ENCODE data around the gene FOXO6.

Gene FOXO6

GRCh38 chr1:41393716-41394368 is 32.6 kb downstream of the FOXO6 start:
- no peak overlapping the region for H3K4me2 ChIP-seq (ENCODE audit: insufficient read depth, low read length, poor library complexity, severe bottlenecking)
- no peak overlapping the region for H3K4me3 ChIP-seq (ENCODE audit: low read length in 2 of 2)
- H2AK5ac ChIP-seq (ENCODE audit: low read depth, low read length): no peak overlapping the region
- no peaks in the 10 kb centered on the region for H3K36me3 ChIP-seq (replicated peaks in 1 of 2; ENCODE audit: control insufficient read depth in 2 of 2, insufficient read depth in 2 of 2, low read length in 2 of 2)
- H2AFZ ChIP-seq (ENCODE audit: low read length): no peak overlapping the region
- no peak for DNase-seq (ENCODE audit: low spot score)
- H3K4me1 ChIP-seq (ENCODE audit: control insufficient read depth in 2 of 2, insufficient read depth in 1 of 2, low read depth in 1 of 2, low read length in 2 of 2): peaks cover 14 to 18% of the 10 kb centered on the region in 2 donors
- no peak overlapping the region for H3K4ac ChIP-seq (ENCODE audit: low read length)
- no peak overlapping the region for H3K9ac ChIP-seq (ENCODE audit: low read depth, low read length, poor library complexity)
- H3K23ac ChIP-seq (ENCODE audit: low read depth, low read length, poor library complexity): no peak overlapping the region
- H3K18ac ChIP-seq (ENCODE audit: low read length): no peak overlapping the region
- no peak overlapping the region for H4K8ac ChIP-seq (ENCODE audit: low read depth, low read length)
- no peak overlapping the region for H4K91ac ChIP-seq (ENCODE audit: low read depth, low read length, poor library complexity)
- no peak overlapping the region for H3K27ac ChIP-seq (replicated peaks; ENCODE audit: low read length)
- no peak overlapping the region for H2BK120ac ChIP-seq (ENCODE audit: low read depth, low read length)
- H3K9me3 ChIP-seq (replicated peaks in 1 of 2; ENCODE audit: control insufficient read depth in 2 of 2, insufficient read depth in 1 of 2, low read depth in 1 of 2, low read length in 2 of 2): no peaks in the 10 kb centered on the region
- no peak overlapping the region for H3K14ac ChIP-seq (ENCODE audit: low read length)
- no peak overlapping the region for H2BK12ac ChIP-seq (ENCODE audit: low read length)
- H3K27me3 ChIP-seq (ENCODE audit: control insufficient read depth in 3 of 3, insufficient read depth in 3 of 3, low read depth in 1 of 3, low read length in 3 of 3): peaks cover 0 to 70% (median 0%) of the 10 kb centered on the region in 3 experiments
- WGBS, 2 donors (ENCODE audit: extremely low coverage in 2 of 2, insufficient read length in 2 of 2, insufficient replicate concordance in 1 of 2): no CpG with 5 or more reads among the region's 6 CpGs
- no peaks in the 10 kb centered on the region for H3K79me1 ChIP-seq (ENCODE audit: low read depth, low read length)
- H2BK15ac ChIP-seq (ENCODE audit: low read length): peak overlapping the region; percentile 18
- H2BK5ac ChIP-seq (ENCODE audit: low read length): no peak overlapping the region

GRCh38 chr1:41394369-41394744 is 33.1 kb downstream of the FOXO6 start:
- no peaks in the 10 kb centered on the region for H3K9me3 ChIP-seq (replicated peaks in 1 of 2; ENCODE audit: control insufficient read depth in 2 of 2, insufficient read depth in 1 of 2, low read depth in 1 of 2, low read length in 2 of 2)
- H3K4me3 ChIP-seq (ENCODE audit: low read length in 2 of 2): no peak overlapping the region
- no peaks in the 10 kb centered on the region for H3K36me3 ChIP-seq (replicated peaks in 1 of 2; ENCODE audit: control insufficient read depth in 2 of 2, insufficient read depth in 2 of 2, low read length in 2 of 2)
- no peak overlapping the region for H4K91ac ChIP-seq (ENCODE audit: low read depth, low read length, poor library complexity)
- peaks cover 0 to 70% (median 0%) of the 10 kb centered on the region in 3 experiments for H3K27me3 ChIP-seq (ENCODE audit: control insufficient read depth in 3 of 3, insufficient read depth in 3 of 3, low read depth in 1 of 3, low read length in 3 of 3)
- H3K4me2 ChIP-seq (ENCODE audit: insufficient read depth, low read length, poor library complexity, severe bottlenecking): peak overlapping the region; percentile 46
- peaks cover 14 to 23% of the 10 kb centered on the region in 2 donors for H3K4me1 ChIP-seq (ENCODE audit: control insufficient read depth in 2 of 2, insufficient read depth in 1 of 2, low read depth in 1 of 2, low read length in 2 of 2)
- no peak overlapping the region for H2AFZ ChIP-seq (ENCODE audit: low read length)
- H2BK5ac ChIP-seq (ENCODE audit: low read length): no peak overlapping the region
- peak overlapping the region; percentile 41 for H2BK15ac ChIP-seq (ENCODE audit: low read length)
- H3K23ac ChIP-seq (ENCODE audit: low read depth, low read length, poor library complexity): no peak overlapping the region
- no peaks in the 10 kb centered on the region for H3K79me1 ChIP-seq (ENCODE audit: low read depth, low read length)
- no peak overlapping the region for H3K14ac ChIP-seq (ENCODE audit: low read length)
- H2AK5ac ChIP-seq (ENCODE audit: low read depth, low read length): peak overlapping the region; percentile 20
- H3K27ac ChIP-seq (replicated peaks; ENCODE audit: low read length): no peak overlapping the region
- no peak overlapping the region for H4K8ac ChIP-seq (ENCODE audit: low read depth, low read length)
- no peak overlapping the region for H3K4ac ChIP-seq (ENCODE audit: low read length)
- peak overlapping the region; percentile 59 for H2BK12ac ChIP-seq (ENCODE audit: low read length)
- DNase-seq (ENCODE audit: low spot score): no peak
- no peak overlapping the region for H2BK120ac ChIP-seq (ENCODE audit: low read depth, low read length)
- WGBS, 2 donors (ENCODE audit: extremely low coverage in 2 of 2, insufficient read length in 2 of 2, insufficient replicate concordance in 1 of 2): no CpG with 5 or more reads among the region's 10 CpGs
- peak overlapping the region; percentile 76 for H3K18ac ChIP-seq (ENCODE audit: low read length)
- no peak overlapping the region for H3K9ac ChIP-seq (ENCODE audit: low read depth, low read length, poor library complexity)

GRCh38 chr1:41394959-41395956 is 34.0 kb downstream of the FOXO6 start:
- Histone ChIP-seq H3K4me1 (ENCODE audit: control insufficient read depth in 2 of 2, insufficient read depth in 1 of 2, low read depth in 1 of 2, low read length in 2 of 2) (peaks cover 14 to 25% of the 10 kb centered on the region in 2 donors), H2BK15ac (ENCODE audit: low read length) (peak overlapping the region; percentile 41), H4K8ac (ENCODE audit: low read depth, low read length) (no peak overlapping the region), H3K9me3 (replicated peaks in 1 of 2; ENCODE audit: control insufficient read depth in 2 of 2, insufficient read depth in 1 of 2, low read depth in 1 of 2, low read length in 2 of 2) (no peaks in the 10 kb centered on the region), H2AFZ (ENCODE audit: low read length) (peak overlapping the region; percentile 46), H3K4ac (ENCODE audit: low read length) (no peak overlapping the region), H2BK12ac (ENCODE audit: low read length) (peak overlapping the region; percentile 59), H3K9ac (ENCODE audit: low read depth, low read length, poor library complexity) (peak overlapping the region; percentile 75), H2BK5ac (ENCODE audit: low read length) (no peak overlapping the region), H3K14ac (ENCODE audit: low read length) (peak overlapping the region; percentile 59), H3K4me3 (ENCODE audit: low read length in 2 of 2) (no peak overlapping the region), H3K18ac (ENCODE audit: low read length) (peak overlapping the region; percentile 76), H3K27me3 (ENCODE audit: control insufficient read depth in 3 of 3, insufficient read depth in 3 of 3, low read depth in 1 of 3, low read length in 3 of 3) (peaks cover 0 to 68% (median 0%) of the 10 kb centered on the region in 3 experiments), H3K36me3 (replicated peaks in 1 of 2; ENCODE audit: control insufficient read depth in 2 of 2, insufficient read depth in 2 of 2, low read length in 2 of 2) (no peaks in the 10 kb centered on the region), H2AK5ac (ENCODE audit: low read depth, low read length) (peak overlapping the region; percentile 20), H3K23ac (ENCODE audit: low read depth, low read length, poor library complexity) (no peak overlapping the region), H3K79me1 (ENCODE audit: low read depth, low read length) (no peaks in the 10 kb centered on the region), H4K91ac (ENCODE audit: low read depth, low read length, poor library complexity) (peak overlapping the region; percentile 3), H3K27ac (replicated peaks; ENCODE audit: low read length) (no peak overlapping the region), H2BK120ac (ENCODE audit: low read depth, low read length) (no peak overlapping the region), H3K4me2 (ENCODE audit: insufficient read depth, low read length, poor library complexity, severe bottlenecking) (peak overlapping the region; percentile 46)
- peak; percentile 88 for DNase-seq (ENCODE audit: low spot score)
- WGBS, 2 donors (ENCODE audit: extremely low coverage in 2 of 2, insufficient read length in 2 of 2, insufficient replicate concordance in 1 of 2): 100% methylated on average over 1 of the region's 14 CpGs; no CpG with 5 or more reads in 1 of the 2 donors

GRCh38 chr1:41396084-41396483 is 34.9 kb downstream of the FOXO6 start:
- no peak overlapping the region for H3K4me2 ChIP-seq (ENCODE audit: insufficient read depth, low read length, poor library complexity, severe bottlenecking)
- no peak overlapping the region for H2BK120ac ChIP-seq (ENCODE audit: low read depth, low read length)
- H3K36me3 ChIP-seq (replicated peaks in 1 of 2; ENCODE audit: control insufficient read depth in 2 of 2, insufficient read depth in 2 of 2, low read length in 2 of 2): no peaks in the 10 kb centered on the region
- H3K4me1 ChIP-seq (ENCODE audit: control insufficient read depth in 2 of 2, insufficient read depth in 1 of 2, low read depth in 1 of 2, low read length in 2 of 2): peaks cover 14 to 25% of the 10 kb centered on the region in 2 donors
- no peak overlapping the region for H4K8ac ChIP-seq (ENCODE audit: low read depth, low read length)
- DNase-seq (ENCODE audit: low spot score): no peak
- H2BK15ac ChIP-seq (ENCODE audit: low read length): no peak overlapping the region
- no peak overlapping the region for H3K23ac ChIP-seq (ENCODE audit: low read depth, low read length, poor library complexity)
- no peaks in the 10 kb centered on the region for H3K9me3 ChIP-seq (replicated peaks in 1 of 2; ENCODE audit: control insufficient read depth in 2 of 2, insufficient read depth in 1 of 2, low read depth in 1 of 2, low read length in 2 of 2)
- H2BK5ac ChIP-seq (ENCODE audit: low read length): no peak overlapping the region
- peak overlapping the region; percentile 13 for H3K18ac ChIP-seq (ENCODE audit: low read length)
- H2AK5ac ChIP-seq (ENCODE audit: low read depth, low read length): peak overlapping the region; percentile 12
- no peak overlapping the region for H2AFZ ChIP-seq (ENCODE audit: low read length)
- H3K4me3 ChIP-seq (ENCODE audit: low read length in 2 of 2): no peak overlapping the region
- H4K91ac ChIP-seq (ENCODE audit: low read depth, low read length, poor library complexity): peak overlapping the region; percentile 3
- no peak overlapping the region for H2BK12ac ChIP-seq (ENCODE audit: low read length)
- H3K9ac ChIP-seq (ENCODE audit: low read depth, low read length, poor library complexity): no peak overlapping the region
- no peak overlapping the region for H3K27ac ChIP-seq (replicated peaks; ENCODE audit: low read length)
- H3K27me3 ChIP-seq (ENCODE audit: control insufficient read depth in 3 of 3, insufficient read depth in 3 of 3, low read depth in 1 of 3, low read length in 3 of 3): peaks cover 0 to 61% (median 0%) of the 10 kb centered on the region in 3 experiments
- no peak overlapping the region for H3K14ac ChIP-seq (ENCODE audit: low read length)
- H3K4ac ChIP-seq (ENCODE audit: low read length): no peak overlapping the region
- no peaks in the 10 kb centered on the region for H3K79me1 ChIP-seq (ENCODE audit: low read depth, low read length)
- no CpG with 5 or more reads among the region's 14 CpGs for WGBS, 2 donors (ENCODE audit: extremely low coverage in 2 of 2, insufficient read length in 2 of 2, insufficient replicate concordance in 1 of 2)
